HUES64 (cell line): Measurements from ENCODE around the gene SLC7A11.
"Not testable (repeated sequence)": the region's sequence is repeated elsewhere in the genome, so short reads cannot be mapped to it uniquely, and the experiment has no call there.

ENCODE experiments used
- H3K27ac ChIP-seq: 2 replicates; pipeline ENCODE4 v1.7.0; 2013; ENCODE audit warnings: low read depth, low read length, inconsistent platforms
- H3K27me3 ChIP-seq: 2 replicates; pipeline ENCODE4 v1.6.1; 2013; ENCODE audit warnings: mild to moderate bottlenecking, low read length; ENCODE audit not compliant: insufficient read depth
- H3K36me3 ChIP-seq: 2 replicates; pipeline ENCODE4 v1.6.1; 2013; ENCODE audit warnings: mild to moderate bottlenecking, low read length; ENCODE audit not compliant: insufficient read depth
- H3K4me1 ChIP-seq: 2 replicates; pipeline ENCODE4 v1.6.1; 2013; ENCODE audit warnings: mild to moderate bottlenecking, low read length, moderate library complexity; ENCODE audit not compliant: insufficient read depth
- H3K4me3 ChIP-seq: 2 replicates; pipeline ENCODE4 v1.5.1; 2013; ENCODE audit warnings: mild to moderate bottlenecking, low read length, moderate library complexity
- H3K9ac ChIP-seq: 2 replicates; pipeline ENCODE4 v1.6.1; 2013; ENCODE audit warnings: mild to moderate bottlenecking, low read depth, low read length
- H3K9me3 ChIP-seq: 2 replicates; pipeline ENCODE4 v1.6.1; 2013; ENCODE audit warnings: low read depth, low read length; ENCODE audit not compliant: insufficient read depth
- WGBS: fragments of 150-250, 120-280 bp; methylation state at CpG from one replicate; pipeline ENCODE4 v1.1.7; 2013; ENCODE audit warnings: missing lambda C conversion rate; 5-methylcytosine and 5-hydroxymethylcytosine counted together

SLC7A11 gene

DNA sequence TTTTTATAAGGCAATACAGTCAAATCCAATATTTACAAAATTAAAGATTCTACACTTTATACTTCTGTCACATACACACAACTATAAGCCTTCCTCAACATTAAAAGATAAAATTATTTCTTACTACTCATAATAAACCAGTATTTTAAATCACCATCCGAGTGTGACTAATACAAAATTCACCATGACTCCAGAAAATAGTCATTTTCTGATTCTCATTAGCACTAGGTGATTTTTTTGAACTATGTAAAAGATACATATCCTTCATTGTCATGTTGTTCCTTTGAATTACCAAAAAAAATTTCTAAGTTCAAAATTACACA, 646 bp upstream of the SLC7A11 start:
- 43% methylated on average over 1 of the region's 1 CpG for WGBS
- Histone ChIP-seq H3K27me3 (no peaks in the 10 kb centered on the region), H3K4me1 (peaks cover 24% of the 10 kb centered on the region), H3K36me3 (no peaks in the 10 kb centered on the region), H3K9ac (peak overlapping the region; percentile 86), H3K27ac (peak overlapping the region; percentile 99), H3K9me3 (no peaks in the 10 kb centered on the region), H3K4me3 (peak overlapping the region; percentile 72)

DNA sequence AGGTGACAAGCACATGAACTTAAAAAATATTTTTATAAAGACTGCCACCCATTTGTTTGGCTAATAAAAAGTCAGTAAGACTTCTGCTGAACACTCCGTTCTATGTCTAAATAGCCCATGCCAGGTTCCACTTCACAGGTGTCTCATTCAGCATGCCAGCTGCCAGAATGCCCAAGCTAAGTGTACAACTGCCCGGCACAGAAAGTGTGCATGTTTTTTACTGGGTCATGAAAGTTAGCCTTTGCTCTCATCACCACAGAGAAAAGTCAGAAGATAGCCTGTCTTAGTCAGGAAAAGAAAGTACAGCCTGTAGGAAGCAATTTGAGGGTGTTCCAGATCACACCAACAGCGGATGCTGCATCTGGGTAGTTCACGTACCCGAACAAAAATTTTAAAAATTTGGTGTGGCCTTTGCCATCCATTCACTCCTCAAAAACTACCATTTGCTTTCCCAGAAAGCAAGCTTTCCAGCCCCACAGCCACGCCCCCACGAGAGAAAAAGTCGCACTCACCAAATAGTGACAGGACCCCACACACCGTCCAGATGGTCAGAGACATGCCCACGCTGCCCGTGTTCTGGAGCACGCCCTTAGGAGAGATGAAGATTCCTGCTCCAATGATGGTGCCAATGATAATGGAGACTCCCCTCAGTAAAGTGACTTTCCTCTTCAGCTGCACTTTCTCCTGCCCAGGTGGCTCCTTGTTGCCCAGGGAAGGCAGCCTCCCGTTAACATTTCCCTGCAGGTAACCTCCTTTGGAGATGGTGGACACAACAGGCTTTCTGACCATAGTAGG, 671 bp downstream of the SLC7A11 start:
- H3K4me3 ChIP-seq: peak overlapping the region; percentile 72
- H3K27ac ChIP-seq: peak overlapping the region; percentile 99
- no peaks in the 10 kb centered on the region for H3K27me3 ChIP-seq
- 13% methylated on average over 13 of the region's 13 CpGs for WGBS
- H3K36me3 ChIP-seq: peaks cover 3% of the 10 kb centered on the region; the same call in 1 of the 2 replicates
- peak overlapping the region; percentile 86 for H3K9ac ChIP-seq
- peaks cover 24% of the 10 kb centered on the region for H3K4me1 ChIP-seq
- H3K9me3 ChIP-seq: no peaks in the 10 kb centered on the region

DNA sequence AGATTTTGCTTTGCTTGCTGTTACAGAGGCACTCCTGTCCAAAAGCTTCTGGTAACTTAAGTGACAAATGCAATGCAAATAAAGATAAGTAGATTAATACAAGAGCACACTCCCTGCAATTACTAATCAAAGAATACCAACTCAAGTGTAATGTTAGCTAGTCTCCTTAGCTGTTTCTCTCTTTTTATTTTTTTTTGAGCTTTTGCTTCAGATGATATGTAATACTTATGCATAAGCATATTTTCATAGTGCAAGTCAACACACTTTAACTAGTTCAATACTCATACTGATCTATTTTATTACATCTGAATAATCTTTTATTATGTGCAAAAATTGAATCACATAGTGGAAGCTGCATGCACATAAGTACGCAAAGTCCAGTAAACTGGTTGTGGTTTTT, 2.7 kb downstream of the SLC7A11 start:
- no peak overlapping the region for H3K27ac ChIP-seq
- peak overlapping the region; percentile 49; the same call in 1 of the 2 replicates for H3K9ac ChIP-seq

DNA sequence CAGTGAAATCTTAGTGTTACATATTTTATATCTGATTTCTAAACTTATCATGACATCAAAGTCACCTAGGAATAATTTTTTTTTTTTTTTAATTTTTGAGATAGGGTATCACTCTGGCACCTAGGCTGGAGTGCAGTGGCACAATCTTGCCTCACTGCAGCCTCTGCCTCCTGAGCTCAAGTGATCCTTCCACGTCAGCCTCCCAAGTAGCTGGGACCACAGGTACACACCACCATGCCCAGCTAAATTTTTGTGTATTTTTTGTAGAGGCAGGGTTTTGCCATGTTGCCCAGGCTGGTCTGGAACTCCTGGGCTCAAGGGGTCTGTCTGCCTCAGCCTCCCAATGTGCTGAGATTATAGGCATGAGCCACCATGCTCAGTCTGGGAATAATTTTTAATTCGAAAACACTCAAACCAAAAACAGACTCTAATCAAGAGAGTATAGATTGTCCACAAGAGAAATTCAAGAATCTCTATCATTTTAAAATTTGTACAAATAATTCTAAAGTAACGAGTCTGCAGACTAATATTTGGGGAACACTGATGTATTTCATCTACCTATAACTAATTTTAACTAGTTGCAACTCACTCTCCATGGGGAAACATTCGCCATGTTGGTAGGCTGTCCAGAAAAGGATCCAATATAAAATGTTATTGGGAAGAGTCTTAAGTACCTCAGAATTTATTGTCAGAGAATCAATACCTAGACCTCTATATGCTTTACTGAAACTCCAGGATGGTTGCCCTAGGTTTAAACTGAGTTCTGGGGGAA, 3.4 kb downstream of the SLC7A11 start:
- no peaks in the 10 kb centered on the region for H3K27me3 ChIP-seq
- H3K4me3 ChIP-seq: peak overlapping the region; percentile 72
- H3K9me3 ChIP-seq: no peaks in the 10 kb centered on the region
- WGBS: 97% methylated on average over 3 of the region's 4 CpGs
- H3K36me3 ChIP-seq: peaks cover 30% of the 10 kb centered on the region
- H3K9ac ChIP-seq: no peak overlapping the region
- H3K27ac ChIP-seq: no peak overlapping the region
- H3K4me1 ChIP-seq: peaks cover 29% of the 10 kb centered on the region

More for the DNA sequence above, 2.7 kb downstream of the SLC7A11 start:
- Histone ChIP-seq H3K27me3 (no peaks in the 10 kb centered on the region), H3K4me3 (peak overlapping the region; percentile 72), H3K4me1 (peaks cover 31% of the 10 kb centered on the region), H3K36me3 (peaks cover 22% of the 10 kb centered on the region), H3K9me3 (no peaks in the 10 kb centered on the region)
- 0% methylated on average over 1 of the region's 1 CpG for WGBS

DNA sequence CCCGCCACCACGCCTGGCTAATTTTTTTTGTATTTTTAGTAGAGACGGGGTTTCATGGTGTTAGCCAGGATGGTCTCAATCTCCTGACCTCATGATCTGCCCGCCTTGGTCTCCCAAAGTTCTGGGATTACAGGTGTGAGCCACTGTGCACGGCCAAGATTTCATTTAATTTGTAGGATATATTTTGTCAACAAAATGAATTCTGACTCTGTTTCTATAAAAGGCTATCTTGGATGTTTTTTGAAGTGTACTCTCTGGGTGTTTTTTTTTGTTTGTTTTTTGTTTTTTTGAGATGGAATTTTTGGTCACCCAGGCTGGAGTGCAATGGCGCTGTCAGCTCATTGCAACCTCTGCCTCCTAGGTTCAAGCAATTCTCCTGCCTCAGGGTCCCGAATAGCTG, 5.0 kb downstream of the SLC7A11 start:
- H3K4me1 ChIP-seq: peaks cover 17% of the 10 kb centered on the region; the same call in 1 of the 2 replicates
- peaks cover 40% of the 10 kb centered on the region for H3K36me3 ChIP-seq
- not testable (repeated sequence) for H3K27me3 ChIP-seq, H3K9me3 ChIP-seq, H3K4me3 ChIP-seq, H3K9ac ChIP-seq, H3K27ac ChIP-seq
- WGBS: 95% methylated on average over 7 of the region's 7 CpGs

DNA sequence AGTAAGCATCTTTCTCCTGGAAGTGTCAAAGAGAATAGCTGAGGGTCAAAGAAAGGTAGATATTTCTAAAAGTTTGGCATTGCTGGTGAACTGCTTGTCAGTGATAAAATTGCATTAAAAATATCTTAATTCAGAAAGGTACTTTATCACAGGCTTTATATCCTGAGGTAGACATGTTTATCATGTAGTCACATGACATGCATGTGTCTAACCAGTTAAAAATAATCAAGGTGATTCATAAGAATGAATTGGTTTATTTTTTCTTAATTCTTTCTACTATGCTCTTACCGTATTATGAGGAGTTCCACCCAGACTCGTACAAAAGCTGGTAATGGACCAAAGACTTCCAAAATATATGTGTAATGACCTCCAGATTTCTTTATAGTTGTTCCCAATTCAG, 6.1 kb downstream of the SLC7A11 start:
- H3K4me1 ChIP-seq: peaks cover 17% of the 10 kb centered on the region; the same call in 1 of the 2 replicates
- H3K4me3 ChIP-seq: no peak overlapping the region
- 100% methylated on average over 2 of the region's 2 CpGs for WGBS
- H3K9me3 ChIP-seq: no peaks in the 10 kb centered on the region
- H3K27me3 ChIP-seq: no peaks in the 10 kb centered on the region
- no peak overlapping the region for H3K27ac ChIP-seq
- H3K9ac ChIP-seq: no peak overlapping the region
- H3K36me3 ChIP-seq: peaks cover 51% of the 10 kb centered on the region

DNA sequence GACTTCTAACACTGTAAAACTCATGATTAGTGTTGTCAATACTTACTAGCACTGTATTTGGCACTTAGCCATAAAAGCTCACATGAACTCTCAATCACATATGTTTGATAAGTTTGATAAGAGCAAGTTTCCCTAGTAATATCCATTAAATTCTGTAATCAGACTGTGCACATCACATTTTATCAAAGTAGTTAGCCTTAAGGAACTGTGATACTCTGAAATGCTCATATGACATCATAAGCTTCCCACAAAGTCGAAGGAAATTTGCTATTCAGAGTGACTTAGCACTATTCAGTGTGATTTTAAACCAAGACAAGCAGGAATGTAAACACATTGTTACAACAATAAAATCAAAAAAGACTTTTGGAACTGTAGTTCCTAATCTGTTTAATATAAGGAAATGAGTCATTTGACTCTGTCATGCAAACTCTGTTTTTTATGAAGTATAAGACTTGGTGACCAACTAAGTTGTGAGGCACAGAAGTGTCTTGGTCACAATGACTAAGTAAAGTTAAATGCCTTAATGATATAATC, 6.7 kb downstream of the SLC7A11 start:
- Histone ChIP-seq H3K36me3 (peaks cover 56% of the 10 kb centered on the region), H3K27ac (no peak overlapping the region), H3K27me3 (no peaks in the 10 kb centered on the region), H3K4me3 (no peak overlapping the region), H3K4me1 (peaks cover 17% of the 10 kb centered on the region; the same call in 1 of the 2 replicates), H3K9ac (no peak overlapping the region), H3K9me3 (no peaks in the 10 kb centered on the region)
- WGBS: 75% methylated on average over 1 of the region's 1 CpG

DNA sequence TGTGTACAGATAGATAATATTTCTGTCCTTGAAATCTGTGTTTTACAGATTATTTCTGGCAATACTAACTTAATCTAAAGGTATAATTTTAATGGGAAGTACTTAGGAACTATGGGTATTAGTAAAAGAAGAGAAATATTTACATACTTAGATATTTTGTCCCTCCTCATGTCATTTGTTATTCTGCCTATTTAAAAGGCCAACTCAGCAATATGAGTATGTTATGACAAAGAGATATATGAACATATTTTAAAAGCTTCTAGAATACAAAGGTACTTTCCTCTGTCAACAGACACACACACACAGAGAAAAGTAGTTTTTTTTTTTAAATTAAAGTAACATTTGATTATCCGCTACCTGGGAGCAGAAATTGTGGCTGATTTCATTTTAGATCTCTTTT, 7.9 kb downstream of the SLC7A11 start:
- peaks cover 16% of the 10 kb centered on the region for H3K4me1 ChIP-seq
- no peak overlapping the region for H3K9ac ChIP-seq
- no CpG with 5 or more reads among the region's 1 CpG for WGBS
- no peaks in the 10 kb centered on the region for H3K27me3 ChIP-seq
- H3K27ac ChIP-seq: no peak overlapping the region
- peaks cover 68% of the 10 kb centered on the region for H3K36me3 ChIP-seq
- H3K4me3 ChIP-seq: no peak overlapping the region
- H3K9me3 ChIP-seq: no peaks in the 10 kb centered on the region

DNA sequence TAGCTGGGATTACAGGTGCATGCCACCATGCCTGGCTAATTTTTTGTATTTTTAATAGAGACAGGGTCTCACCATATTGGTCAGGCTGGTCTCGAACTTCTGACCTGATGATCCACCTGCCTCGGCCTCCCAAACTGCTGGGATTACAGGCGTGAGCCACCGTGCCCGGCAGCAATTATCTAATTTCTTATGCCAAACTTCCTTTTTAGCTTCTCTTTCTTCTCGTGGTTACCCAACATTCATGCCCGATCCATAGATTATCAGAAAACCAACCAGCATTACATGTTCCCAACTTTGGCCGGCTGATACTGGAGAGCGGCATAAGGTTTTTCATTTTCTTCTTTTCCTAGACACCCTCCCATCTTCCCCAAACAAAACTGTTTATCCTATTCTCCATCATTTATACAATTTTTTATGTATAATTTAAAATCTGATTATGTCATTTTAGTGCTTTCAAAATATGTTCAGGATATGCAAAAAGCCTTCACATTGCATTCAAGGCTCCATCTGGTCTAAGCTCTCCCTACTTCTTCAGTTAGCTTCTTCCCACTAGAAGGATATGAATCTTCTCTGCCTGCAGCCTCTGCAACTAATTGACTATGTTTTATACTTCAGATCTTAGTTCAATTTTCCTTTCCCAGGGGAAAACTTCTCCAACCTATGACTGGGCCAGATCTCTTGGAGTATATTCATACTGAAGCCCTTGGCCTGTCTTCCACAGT, 8.7 kb downstream of the SLC7A11 start:
- WGBS: 95% methylated on average over 9 of the region's 9 CpGs
- Histone ChIP-seq H3K9me3 (no peaks in the 10 kb centered on the region), H3K27ac (no peak overlapping the region), H3K9ac (no peak overlapping the region), H3K27me3 (no peaks in the 10 kb centered on the region), H3K4me1 (peaks cover 18% of the 10 kb centered on the region), H3K4me3 (no peak overlapping the region), H3K36me3 (peaks cover 74% of the 10 kb centered on the region)

DNA sequence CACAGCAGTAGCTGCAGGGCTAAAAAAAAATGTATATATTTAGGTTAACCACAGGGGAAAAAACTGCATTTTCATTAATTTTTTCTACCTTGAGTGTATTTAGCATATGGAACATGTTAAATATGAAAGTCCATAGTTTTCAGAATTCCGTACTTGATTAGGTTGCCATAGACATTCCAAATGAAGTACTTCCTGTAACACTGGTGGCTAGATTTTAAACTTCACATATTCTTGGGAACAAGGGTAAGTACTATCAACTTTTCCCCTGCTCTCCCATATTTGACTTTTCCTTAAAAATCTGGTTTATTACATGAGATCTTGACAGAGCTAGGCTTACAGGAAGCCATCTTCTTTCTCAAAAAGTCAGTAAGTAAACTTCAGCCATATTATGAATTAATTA, 9.8 kb downstream of the SLC7A11 start:
- Histone ChIP-seq H3K4me3 (no peak overlapping the region), H3K27me3 (no peaks in the 10 kb centered on the region), H3K36me3 (peaks cover 74% of the 10 kb centered on the region), H3K27ac (no peak overlapping the region), H3K4me1 (peaks cover 24% of the 10 kb centered on the region), H3K9me3 (no peaks in the 10 kb centered on the region), H3K9ac (no peak overlapping the region)
- 100% methylated on average over 1 of the region's 1 CpG for WGBS

DNA sequence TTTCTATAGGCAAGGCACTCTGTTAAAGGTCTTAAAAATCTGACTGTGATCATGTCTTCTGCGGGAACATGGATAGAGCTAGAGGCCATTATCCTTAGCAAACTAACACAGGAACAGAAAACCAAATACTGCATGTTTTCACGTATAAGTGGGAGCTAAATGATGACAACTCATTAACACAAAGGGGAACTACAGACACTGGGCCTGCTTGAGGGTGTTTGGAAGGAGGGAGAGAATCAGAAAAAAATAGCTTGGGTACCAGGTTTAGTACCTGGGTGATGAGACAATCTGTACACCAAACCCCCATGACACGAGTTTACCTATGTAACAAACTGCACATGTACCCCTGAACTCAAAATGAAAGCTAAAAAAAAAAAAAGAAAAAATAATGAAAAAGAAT, 12.1 kb downstream of the SLC7A11 start:
- WGBS: 92% methylated on average over 3 of the region's 3 CpGs
- Histone ChIP-seq H3K4me1 (peaks cover 41% of the 10 kb centered on the region), H3K27ac (no peak overlapping the region), H3K36me3 (peaks cover 58% of the 10 kb centered on the region), H3K9me3 (no peaks in the 10 kb centered on the region), H3K4me3 (no peak overlapping the region), H3K9ac (no peak overlapping the region), H3K27me3 (no peaks in the 10 kb centered on the region)
